ENCODE measurements around the gene OR10H5.
"Not testable (repeated sequence)": the region's sequence is repeated elsewhere in the genome, so short reads cannot be mapped to it uniquely, and the experiment has no call there.

GRCh38 chr19:15782896-15783295 is 4.6 kb upstream of the OR10H5 start:
- TF ChIP-seq, protein P1, sequence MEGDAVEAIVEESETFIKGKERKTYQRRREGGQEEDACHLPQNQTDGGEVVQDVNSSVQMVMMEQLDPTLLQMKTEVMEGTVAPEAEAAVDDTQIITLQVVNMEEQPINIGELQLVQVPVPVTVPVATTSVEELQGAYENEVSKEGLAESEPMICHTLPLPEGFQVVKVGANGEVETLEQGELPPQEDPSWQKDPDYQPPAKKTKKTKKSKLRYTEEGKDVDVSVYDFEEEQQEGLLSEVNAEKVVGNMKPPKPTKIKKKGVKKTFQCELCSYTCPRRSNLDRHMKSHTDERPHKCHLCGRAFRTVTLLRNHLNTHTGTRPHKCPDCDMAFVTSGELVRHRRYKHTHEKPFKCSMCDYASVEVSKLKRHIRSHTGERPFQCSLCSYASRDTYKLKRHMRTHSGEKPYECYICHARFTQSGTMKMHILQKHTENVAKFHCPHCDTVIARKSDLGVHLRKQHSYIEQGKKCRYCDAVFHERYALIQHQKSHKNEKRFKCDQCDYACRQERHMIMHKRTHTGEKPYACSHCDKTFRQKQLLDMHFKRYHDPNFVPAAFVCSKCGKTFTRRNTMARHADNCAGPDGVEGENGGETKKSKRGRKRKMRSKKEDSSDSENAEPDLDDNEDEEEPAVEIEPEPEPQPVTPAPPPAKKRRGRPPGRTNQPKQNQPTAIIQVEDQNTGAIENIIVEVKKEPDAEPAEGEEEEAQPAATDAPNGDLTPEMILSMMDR (conservative IDR thresholded peaks at IDR 0.05): not testable (repeated sequence)
- not testable (repeated sequence) for TF ChIP-seq EZH2 (IDR thresholded peaks at IDR 0.05; ENCODE audit: low read depth)
